ENCODE measurements around the gene CEP152.

GRCh38 chr15:48796930-48797329 lies 13.9 kb downstream of the CEP152 start:
- TF ChIP-seq CTCF (IDR thresholded peaks at IDR 0.05) (no peak), POLR2A (IDR thresholded peaks at IDR 0.05) (no peak), EP300 (IDR thresholded peaks at IDR 0.05) (no peak)

Measured in tibial nerve (tissue), 4 donors.